LNCAP (cell line): ENCODE data around the gene PATL2.
A peak's percentile ranks its signal among the peaks of the same experiment; 100 is the strongest.

Source experiments
- TF ChIP-seq, protein P1 (sequence below): fragments of 450-650 bp; IDR thresholded peaks from 2 replicates; pipeline ENCODE4 v1.5.1; 2017; ENCODE audit warnings: mild to moderate bottlenecking

The PATL2 gene

DNA sequence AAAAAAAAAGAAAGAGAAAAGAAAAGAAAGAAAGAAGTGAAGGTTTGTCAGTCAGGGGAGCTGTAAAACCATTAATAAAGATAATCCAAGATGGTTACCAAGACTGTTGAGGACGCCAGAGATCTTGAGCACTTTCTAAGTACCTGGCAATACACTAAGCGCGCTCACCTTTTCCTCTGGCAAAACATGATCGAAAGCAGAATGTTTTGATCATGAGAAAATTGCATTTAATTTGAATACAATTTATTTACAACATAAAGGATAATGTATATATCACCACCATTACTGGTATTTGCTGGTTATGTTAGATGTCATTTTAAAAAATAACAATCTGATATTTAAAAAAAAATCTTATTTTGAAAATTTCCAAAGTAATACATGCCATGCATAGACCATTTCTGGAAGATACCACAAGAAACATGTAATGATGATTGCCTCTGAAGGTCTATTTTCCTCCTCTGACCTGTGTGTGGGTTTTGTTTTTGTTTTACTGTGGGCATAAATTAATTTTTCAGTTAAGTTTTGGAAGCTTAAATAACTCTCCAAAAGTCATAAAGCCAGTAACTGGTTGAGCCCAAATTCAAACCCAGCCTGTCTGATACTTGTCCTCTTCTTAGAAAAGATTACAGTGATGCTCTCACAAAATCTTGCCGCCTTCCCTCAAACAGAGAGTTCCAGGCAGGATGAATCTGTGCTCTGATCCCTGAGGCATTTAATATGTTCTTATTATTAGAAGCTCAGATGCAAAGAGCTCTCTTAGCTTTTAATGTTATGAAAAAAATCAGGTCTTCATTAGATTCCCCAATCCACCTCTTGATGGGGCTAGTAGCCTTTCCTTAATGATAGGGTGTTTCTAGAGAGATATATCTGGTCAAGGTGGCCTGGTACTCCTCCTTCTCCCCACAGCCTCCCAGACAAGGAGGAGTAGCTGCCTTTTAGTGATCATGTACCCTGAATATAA lies 2.2 kb upstream of the PATL2 start:
- TF ChIP-seq, protein P1, sequence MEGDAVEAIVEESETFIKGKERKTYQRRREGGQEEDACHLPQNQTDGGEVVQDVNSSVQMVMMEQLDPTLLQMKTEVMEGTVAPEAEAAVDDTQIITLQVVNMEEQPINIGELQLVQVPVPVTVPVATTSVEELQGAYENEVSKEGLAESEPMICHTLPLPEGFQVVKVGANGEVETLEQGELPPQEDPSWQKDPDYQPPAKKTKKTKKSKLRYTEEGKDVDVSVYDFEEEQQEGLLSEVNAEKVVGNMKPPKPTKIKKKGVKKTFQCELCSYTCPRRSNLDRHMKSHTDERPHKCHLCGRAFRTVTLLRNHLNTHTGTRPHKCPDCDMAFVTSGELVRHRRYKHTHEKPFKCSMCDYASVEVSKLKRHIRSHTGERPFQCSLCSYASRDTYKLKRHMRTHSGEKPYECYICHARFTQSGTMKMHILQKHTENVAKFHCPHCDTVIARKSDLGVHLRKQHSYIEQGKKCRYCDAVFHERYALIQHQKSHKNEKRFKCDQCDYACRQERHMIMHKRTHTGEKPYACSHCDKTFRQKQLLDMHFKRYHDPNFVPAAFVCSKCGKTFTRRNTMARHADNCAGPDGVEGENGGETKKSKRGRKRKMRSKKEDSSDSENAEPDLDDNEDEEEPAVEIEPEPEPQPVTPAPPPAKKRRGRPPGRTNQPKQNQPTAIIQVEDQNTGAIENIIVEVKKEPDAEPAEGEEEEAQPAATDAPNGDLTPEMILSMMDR = no peak

DNA sequence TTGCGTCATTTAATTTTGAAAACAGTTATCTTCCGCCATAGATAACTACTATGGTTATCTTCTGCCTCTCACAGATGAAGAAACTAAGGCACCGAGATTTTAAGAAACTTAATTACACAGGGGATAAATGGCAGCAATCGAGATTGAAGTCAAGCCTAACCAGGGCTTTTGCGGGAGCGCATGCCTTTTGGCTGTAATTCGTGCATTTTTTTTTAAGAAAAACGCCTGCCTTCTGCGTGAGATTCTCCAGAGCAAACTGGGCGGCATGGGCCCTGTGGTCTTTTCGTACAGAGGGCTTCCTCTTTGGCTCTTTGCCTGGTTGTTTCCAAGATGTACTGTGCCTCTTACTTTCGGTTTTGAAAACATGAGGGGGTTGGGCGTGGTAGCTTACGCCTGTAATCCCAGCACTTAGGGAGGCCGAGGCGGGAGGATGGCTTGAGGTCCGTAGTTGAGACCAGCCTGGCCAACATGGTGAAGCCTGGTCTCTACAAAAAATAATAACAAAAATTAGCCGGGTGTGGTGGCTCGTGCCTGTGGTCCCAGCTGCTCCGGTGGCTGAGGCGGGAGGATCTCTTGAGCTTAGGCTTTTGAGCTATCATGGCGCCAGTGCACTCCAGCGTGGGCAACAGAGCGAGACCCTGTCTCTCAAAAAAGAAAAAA lies 1.4 kb upstream of the PATL2 start:
- TF ChIP-seq, protein P1 = no peak

DNA sequence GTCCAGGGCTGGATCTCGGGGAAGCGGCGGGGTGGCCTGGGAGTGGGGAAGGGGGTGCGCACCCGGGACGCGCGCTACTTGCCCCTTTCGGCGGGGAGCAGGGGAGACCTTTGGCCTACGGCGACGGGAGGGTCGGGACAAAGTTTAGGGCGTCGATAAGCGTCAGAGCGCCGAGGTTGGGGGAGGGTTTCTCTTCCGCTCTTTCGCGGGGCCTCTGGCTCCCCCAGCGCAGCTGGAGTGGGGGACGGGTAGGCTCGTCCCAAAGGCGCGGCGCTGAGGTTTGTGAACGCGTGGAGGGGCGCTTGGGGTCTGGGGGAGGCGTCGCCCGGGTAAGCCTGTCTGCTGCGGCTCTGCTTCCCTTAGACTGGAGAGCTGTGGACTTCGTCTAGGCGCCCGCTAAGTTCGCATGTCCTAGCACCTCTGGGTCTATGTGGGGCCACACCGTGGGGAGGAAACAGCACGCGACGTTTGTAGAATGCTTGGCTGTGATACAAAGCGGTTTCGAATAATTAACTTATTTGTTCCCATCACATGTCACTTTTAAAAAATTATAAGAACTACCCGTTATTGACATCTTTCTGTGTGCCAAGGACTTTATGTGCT lies 721 bp upstream of the PATL2 start:
- TF ChIP-seq, protein P1 = no peak

DNA sequence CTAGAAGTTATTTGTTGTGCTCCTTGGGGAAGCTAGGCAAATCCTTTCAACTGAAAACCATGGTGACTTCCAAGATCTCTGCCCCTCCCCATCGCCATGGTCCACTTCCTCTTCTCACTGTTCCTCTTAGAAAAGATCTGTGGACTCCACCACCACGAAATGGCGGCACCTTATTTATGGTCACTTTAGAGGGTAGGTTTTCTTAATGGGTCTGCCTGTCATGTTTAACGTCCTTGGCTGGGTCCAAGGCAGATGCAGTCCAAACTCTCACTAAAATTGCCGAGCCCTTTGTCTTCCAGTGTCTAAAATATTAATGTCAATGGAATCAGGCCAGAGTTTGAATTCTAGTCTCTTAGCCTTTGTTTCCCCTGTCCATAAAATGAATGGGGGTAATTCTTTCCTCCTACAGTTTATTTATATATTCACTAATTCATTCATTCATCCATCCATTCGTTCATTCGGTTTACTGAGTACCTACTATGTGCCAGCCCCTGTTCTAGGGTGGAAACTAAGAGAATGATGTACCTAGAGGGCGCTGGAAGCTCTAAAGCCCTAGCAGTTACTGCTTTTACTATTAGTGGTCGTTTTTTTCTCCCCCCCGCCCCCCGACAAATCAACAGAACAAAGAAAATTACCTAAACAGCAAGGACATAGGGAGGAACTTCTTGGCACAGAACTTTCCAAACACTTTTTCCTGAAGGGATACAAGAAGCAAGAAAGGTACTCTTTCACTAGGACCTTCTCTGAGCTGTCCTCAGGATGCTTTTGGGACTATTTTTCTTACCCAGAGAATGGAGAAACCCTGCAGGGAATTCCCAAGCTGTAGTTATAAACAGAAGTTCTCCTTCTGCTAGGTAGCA lies 657 bp downstream of the PATL2 start:
- TF ChIP-seq, protein P1 = peak; percentile 41; the same call in 1 of the 2 replicates

DNA sequence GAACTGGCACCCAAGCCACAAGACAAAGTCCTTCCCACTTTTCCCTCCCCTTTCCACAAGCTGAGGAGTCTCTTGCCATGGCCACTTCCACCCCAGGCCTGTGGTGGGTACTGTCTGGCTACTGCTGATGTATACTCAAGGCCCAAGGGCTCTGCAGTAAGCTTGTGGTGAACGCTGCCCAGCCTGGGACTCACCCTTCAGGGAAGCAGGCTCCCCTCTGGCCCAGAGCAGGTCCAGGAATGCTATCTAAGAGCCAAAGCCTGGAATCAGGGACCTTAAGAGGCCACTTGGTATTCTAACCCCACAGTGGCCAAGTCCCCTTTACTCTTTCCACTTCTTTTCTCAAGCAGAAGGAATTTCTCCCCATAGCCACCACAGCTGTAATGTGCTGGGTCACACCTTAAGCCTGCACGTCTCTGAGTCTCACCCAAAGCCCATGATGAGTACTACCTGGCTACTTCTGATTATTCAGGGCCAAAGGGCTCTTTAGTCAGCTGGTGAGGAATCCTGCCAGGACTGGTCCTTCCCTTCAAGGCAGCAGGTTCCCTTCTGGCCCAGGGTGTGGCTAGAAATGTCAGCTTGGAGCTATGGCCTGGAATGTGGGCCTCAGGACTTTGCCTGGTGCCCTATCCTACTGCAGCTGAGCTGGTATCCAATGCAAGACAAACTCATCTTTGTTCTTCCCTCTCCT lies 4.0 kb downstream of the PATL2 start:
- TF ChIP-seq, protein P1 = no peak

DNA sequence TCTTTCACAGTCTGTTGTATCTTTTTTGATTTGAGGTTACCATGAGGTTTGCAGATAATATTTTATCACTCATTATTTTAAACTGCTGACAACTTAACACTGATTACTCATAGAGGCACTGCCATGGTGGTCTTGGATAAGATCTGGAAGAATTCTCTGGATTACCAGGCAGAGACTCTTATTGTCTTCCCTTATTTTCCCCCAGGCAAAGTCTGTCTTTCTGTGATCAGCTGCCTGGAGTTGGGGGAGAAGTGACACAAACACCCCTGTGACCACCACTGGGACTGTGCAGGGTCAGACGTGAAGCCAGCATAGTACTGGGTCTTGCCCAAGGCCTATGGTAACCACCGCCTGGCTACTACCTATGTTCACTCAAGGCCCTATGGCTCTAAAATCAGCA lies 4.7 kb downstream of the PATL2 start:
- TF ChIP-seq, protein P1 = no peak
